IPS-18c (cell line): Measurements from ENCODE around the gene GRM1.

ENCODE experiments used
- H3K4me3 ChIP-seq: 2 replicates; pipeline ENCODE4 v1.7.0; 2013; ENCODE audit warnings: low read depth, mild to moderate bottlenecking, low read length, moderate library complexity; ENCODE audit not compliant: insufficient read depth
- H3K9me3 ChIP-seq: one replicate; pipeline ENCODE4 v1.6.1; 2013; ENCODE audit warnings: mild to moderate bottlenecking, low read length, moderate library complexity; ENCODE audit not compliant: control insufficient read depth, insufficient read depth

GRM1 gene

GRCh38 chr6:146087386-146087785 is 58.5 kb downstream of the GRM1 start:
- H3K4me3 ChIP-seq, result no peak overlapping the region
- H3K9me3 ChIP-seq, result no peaks in the 10 kb centered on the region

- Histone ChIP-seq H3K4me3 (no peak overlapping the region), H3K9me3 (no peaks in the 10 kb centered on the region)
Measured at GRCh38 chr6:146090474-146090873, 61.6 kb downstream of the GRM1 start.

DNA sequence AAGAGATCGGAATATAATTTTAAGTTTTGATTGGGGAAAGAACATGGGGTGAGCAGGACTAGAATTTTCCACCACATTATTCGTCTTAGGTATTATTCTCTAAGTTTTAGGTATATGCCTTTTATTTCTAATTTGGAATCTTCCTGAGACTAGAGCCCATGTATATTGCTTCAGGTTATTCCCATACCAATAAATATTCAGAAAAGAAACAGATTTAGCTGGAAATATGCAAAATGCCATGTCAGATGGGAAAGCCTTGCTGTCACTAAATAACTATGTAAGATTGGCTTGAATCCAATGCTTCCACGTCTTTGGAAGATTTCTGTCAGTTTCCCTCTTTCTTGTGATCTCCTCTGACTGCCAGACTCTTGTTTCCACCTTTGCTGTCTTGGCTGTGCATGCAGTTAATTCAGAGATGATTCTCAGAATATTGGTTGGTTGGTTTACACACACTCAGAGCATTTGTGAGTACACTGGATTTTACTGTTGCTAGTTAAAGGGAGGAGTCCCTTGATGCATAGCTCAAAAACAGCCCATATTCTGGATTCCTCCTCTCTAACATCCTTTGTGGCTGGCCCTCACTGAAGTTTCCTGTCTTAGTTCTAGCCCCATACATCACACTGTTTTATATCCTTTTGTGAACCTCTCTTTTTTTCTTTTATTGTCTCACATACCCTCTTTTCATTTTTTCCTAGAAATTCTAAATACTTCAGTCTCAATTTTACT is 64.3 kb downstream of the GRM1 start:
- H3K4me3 ChIP-seq, result no peak overlapping the region
- H3K9me3 ChIP-seq, result no peaks in the 10 kb centered on the region

DNA sequence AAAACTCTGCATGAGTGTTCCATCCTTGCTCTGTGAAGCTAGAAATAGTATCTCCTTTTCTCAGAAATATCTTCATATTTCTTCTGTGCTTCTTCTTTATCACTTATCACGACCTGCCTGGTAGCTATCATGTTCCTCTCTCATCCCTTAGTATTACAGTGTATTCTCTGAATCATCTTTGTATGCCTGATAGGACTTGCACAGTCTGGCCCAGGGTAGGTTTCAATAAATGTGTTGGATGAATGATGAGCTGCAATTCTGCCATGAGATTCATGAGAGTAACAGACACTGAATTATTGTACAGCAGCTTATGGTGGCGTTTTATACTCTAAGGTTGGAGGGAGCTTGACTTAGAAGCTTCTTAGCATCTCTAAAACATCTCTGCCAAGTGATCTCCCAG is 66.6 kb downstream of the GRM1 start:
- no peaks in the 10 kb centered on the region for H3K9me3 ChIP-seq
- no peak overlapping the region for H3K4me3 ChIP-seq

DNA sequence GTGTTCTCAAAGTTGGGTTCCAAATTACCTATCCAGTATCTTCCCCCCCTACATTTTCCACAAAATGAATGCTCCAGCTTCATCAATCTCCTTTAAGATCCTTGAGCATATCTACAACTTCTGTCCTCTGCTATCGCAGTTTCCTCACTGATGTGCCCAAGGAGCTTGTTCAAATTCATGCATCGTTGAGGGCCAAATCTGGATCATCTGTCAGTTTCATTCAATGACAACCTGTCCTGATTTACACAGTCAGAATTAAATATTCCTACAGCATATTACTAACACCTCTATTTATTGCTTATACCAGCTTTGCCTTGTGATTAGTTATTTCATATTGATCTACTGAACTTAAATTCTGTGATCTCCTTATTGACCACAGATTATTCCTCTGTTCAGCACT is 68.7 kb downstream of the GRM1 start:
- no peaks in the 10 kb centered on the region for H3K9me3 ChIP-seq
- H3K4me3 ChIP-seq, result no peak overlapping the region

GRCh38 chr6:146100776-146101175 is 71.9 kb downstream of the GRM1 start:
- H3K9me3 ChIP-seq, result no peaks in the 10 kb centered on the region
- no peak overlapping the region for H3K4me3 ChIP-seq

- no peaks in the 10 kb centered on the region for H3K9me3 ChIP-seq
Measured at GRCh38 chr6:146103416-146104072, 74.7 kb downstream of the GRM1 start.

GRCh38 chr6:146106532-146106931 is 77.7 kb downstream of the GRM1 start:
- no peak overlapping the region for H3K4me3 ChIP-seq

More at GRCh38 chr6:146103416-146104072, 74.7 kb downstream of the GRM1 start:
- no peak overlapping the region for H3K4me3 ChIP-seq

GRCh38 chr6:146110990-146111389 is 82.1 kb downstream of the GRM1 start:
- Histone ChIP-seq H3K4me3 (no peak overlapping the region), H3K9me3 (no peaks in the 10 kb centered on the region)

More at GRCh38 chr6:146106532-146106931, 77.7 kb downstream of the GRM1 start:
- no peaks in the 10 kb centered on the region for H3K9me3 ChIP-seq

GRCh38 chr6:146111881-146112450 is 83.1 kb downstream of the GRM1 start:
- Histone ChIP-seq H3K9me3 (no peaks in the 10 kb centered on the region), H3K4me3 (no peak overlapping the region)

- Histone ChIP-seq H3K4me3 (no peak overlapping the region), H3K9me3 (no peaks in the 10 kb centered on the region)
Measured at GRCh38 chr6:146113084-146113623, 84.3 kb downstream of the GRM1 start.

GRCh38 chr6:146123616-146124015 is 94.8 kb downstream of the GRM1 start:
- H3K9me3 ChIP-seq, result no peaks in the 10 kb centered on the region
- no peak overlapping the region for H3K4me3 ChIP-seq

GRCh38 chr6:146127447-146128215 is 98.8 kb downstream of the GRM1 start:
- H3K9me3 ChIP-seq, result no peaks in the 10 kb centered on the region
- H3K4me3 ChIP-seq, result no peak overlapping the region

- Histone ChIP-seq H3K4me3 (no peak overlapping the region), H3K9me3 (no peaks in the 10 kb centered on the region)
Measured at GRCh38 chr6:146133866-146134265, 105.0 kb downstream of the GRM1 start.

DNA sequence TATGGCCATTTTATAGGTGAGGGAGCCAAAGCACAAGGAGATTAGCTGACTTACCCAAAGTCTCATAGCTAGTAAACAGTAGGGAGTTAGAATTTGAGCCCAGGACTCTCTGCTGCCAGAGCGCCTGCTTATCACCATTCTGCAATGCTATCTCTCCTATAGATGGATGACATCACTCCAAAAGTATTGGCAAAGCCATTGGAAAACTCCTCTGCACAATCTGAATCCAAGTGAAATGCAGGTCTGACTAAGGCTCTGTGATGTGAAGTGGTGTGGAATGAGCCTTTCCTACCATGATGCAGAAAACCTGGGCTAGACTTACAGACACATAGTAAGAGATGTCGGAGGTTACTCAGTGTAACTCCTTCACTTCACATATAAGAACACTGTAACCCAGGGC is 106.3 kb downstream of the GRM1 start:
- H3K4me3 ChIP-seq, result no peak overlapping the region
- H3K9me3 ChIP-seq, result no peaks in the 10 kb centered on the region

DNA sequence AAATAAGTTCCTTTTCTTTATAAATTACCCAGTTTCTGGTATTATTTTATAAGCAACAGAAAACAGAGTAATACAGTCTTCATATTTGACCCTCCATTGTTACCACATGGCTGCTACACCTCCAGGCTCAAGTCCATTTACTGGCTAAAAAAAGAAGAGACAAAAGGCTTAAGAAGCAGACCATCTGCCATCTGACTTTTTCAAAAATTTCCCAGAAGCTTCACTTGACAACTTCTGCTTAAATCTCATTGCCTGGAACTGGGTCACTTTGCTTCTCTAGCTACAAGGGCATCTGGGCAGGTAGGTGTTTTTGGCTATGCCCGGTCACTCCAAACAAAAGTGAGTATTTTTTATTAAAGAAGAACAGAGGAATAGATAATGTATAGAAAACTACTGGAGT is 118.0 kb downstream of the GRM1 start:
- H3K9me3 ChIP-seq, result no peaks in the 10 kb centered on the region
- no peak overlapping the region for H3K4me3 ChIP-seq

GRCh38 chr6:146149770-146150169 is 120.9 kb downstream of the GRM1 start:
- H3K9me3 ChIP-seq, result no peaks in the 10 kb centered on the region
- no peak overlapping the region for H3K4me3 ChIP-seq
